ENCODE results near the gene RGS7.

RGS7 gene

GRCh38 chr1:241083285-241083684, 273.7 kb downstream of the RGS7 start:
- Histone ChIP-seq H3K36me3 (ENCODE audit: control insufficient read depth, insufficient read depth, low read length) (no peaks in the 10 kb centered on the region), H3K4me3 (ENCODE audit: low read depth, low read length) (no peak overlapping the region), H3K9ac (no peak overlapping the region), H3K4me1 (no peaks in the 10 kb centered on the region), H3K79me2 (no peaks in the 10 kb centered on the region), H3K9me3 (ENCODE audit: control insufficient read depth, low read length) (no peaks in the 10 kb centered on the region), H3K4me2 (ENCODE audit: low read length) (no peak overlapping the region), H3K27ac (no peak overlapping the region), H2AFZ (no peak overlapping the region), H3K27me3 (ENCODE audit: control insufficient read depth, insufficient read depth, low read length) (no peaks in the 10 kb centered on the region)
- TF ChIP-seq CTCF (IDR thresholded peaks at IDR 0.05), result no peak

DNA sequence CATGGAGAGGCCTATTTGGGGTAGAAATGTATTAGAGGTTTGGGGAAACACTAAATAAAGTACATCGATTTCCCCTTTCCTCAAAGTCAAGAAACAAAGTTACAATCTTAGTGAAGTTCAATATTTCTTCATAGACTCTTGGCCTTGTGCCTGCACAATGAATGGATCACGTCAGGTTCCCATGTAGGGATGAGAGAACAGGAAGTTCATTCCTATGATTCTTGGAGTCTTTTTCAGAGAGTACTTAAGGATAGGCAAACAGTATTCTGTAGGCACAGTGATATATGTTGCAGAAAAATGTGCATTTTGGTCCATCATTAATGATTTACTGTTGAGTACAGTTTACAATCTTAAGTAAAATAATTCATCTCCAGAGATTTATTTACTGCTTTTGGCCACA, 275.5 kb downstream of the RGS7 start:
- no peaks in the 10 kb centered on the region for H3K79me2 ChIP-seq
- TF ChIP-seq CTCF (IDR thresholded peaks at IDR 0.05), result no peak
- no peaks in the 10 kb centered on the region for H3K9me3 ChIP-seq (ENCODE audit: control insufficient read depth, low read length)
- H3K4me2 ChIP-seq (ENCODE audit: low read length), result no peak overlapping the region
- no peaks in the 10 kb centered on the region for H3K4me1 ChIP-seq
- no peak overlapping the region for H3K4me3 ChIP-seq (ENCODE audit: low read depth, low read length)
- H3K36me3 ChIP-seq (ENCODE audit: control insufficient read depth, insufficient read depth, low read length), result no peaks in the 10 kb centered on the region
- H3K27me3 ChIP-seq (ENCODE audit: control insufficient read depth, insufficient read depth, low read length), result no peaks in the 10 kb centered on the region
- H3K9ac ChIP-seq, result no peak overlapping the region
- no peak overlapping the region for H2AFZ ChIP-seq
- no peak overlapping the region for H3K27ac ChIP-seq

GRCh38 chr1:241079459-241079858, 277.5 kb downstream of the RGS7 start:
- no peaks in the 10 kb centered on the region for H3K79me2 ChIP-seq
- H2AFZ ChIP-seq, result no peak overlapping the region
- H3K4me1 ChIP-seq, result no peaks in the 10 kb centered on the region
- H3K4me3 ChIP-seq (ENCODE audit: low read depth, low read length), result no peak overlapping the region
- no peak overlapping the region for H3K27ac ChIP-seq
- H3K9me3 ChIP-seq (ENCODE audit: control insufficient read depth, low read length), result no peaks in the 10 kb centered on the region
- no peaks in the 10 kb centered on the region for H3K27me3 ChIP-seq (ENCODE audit: control insufficient read depth, insufficient read depth, low read length)
- no peak overlapping the region for H3K4me2 ChIP-seq (ENCODE audit: low read length)
- H3K36me3 ChIP-seq (ENCODE audit: control insufficient read depth, insufficient read depth, low read length), result no peaks in the 10 kb centered on the region
- H3K9ac ChIP-seq, result no peak overlapping the region
- TF ChIP-seq CTCF (IDR thresholded peaks at IDR 0.05), result no peak

- no peak overlapping the region for H3K9ac ChIP-seq
- H2AFZ ChIP-seq, result no peak overlapping the region
- no peak for TF ChIP-seq CTCF (IDR thresholded peaks at IDR 0.05)
- H3K27ac ChIP-seq, result no peak overlapping the region
- no peaks in the 10 kb centered on the region for H3K4me1 ChIP-seq
- no peaks in the 10 kb centered on the region for H3K36me3 ChIP-seq (ENCODE audit: control insufficient read depth, insufficient read depth, low read length)
- no peak overlapping the region for H3K4me2 ChIP-seq (ENCODE audit: low read length)
- H3K9me3 ChIP-seq (ENCODE audit: control insufficient read depth, low read length), result no peaks in the 10 kb centered on the region
- no peak overlapping the region for H3K4me3 ChIP-seq (ENCODE audit: low read depth, low read length)
- no peaks in the 10 kb centered on the region for H3K79me2 ChIP-seq
- no peaks in the 10 kb centered on the region for H3K27me3 ChIP-seq (ENCODE audit: control insufficient read depth, insufficient read depth, low read length)
Observed at GRCh38 chr1:241079047-241079446, 278.0 kb downstream of the RGS7 start.

DNA sequence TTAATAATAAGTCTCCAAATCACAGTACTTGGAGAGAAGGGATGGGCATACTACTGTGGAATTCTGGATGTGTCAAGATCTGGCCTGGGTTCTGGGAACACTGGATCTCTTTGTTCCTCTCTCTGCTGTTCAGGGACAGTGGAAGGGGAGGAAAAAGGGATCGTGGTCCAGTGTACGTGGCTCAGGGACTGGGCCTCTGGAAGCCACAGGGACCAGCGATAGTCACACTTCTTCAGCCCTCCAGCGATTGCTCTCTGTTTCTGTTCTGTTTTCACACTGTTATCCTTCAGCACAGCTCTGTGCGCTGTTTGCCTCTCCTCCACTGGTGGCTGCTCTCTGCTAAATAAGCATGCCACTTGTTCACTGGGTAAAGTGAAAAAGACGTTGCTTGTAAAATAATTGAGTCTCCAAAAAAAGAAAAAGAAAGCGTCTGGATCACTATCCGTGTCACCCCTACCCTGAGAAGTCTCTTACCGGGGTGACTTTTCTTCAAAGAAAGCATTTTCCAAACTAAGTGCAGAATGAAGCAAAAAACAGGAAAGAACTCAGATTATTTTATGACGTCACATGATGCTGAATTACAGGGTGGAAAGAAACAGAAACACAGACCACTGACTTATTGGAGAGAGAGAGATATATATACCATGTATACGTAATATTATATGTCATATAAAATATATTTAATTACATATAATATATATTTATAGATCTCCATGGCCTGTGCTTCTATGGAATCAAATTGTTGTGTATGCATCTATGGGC, 279.4 kb downstream of the RGS7 start:
- Histone ChIP-seq H3K4me2 (ENCODE audit: low read length) (no peak overlapping the region), H3K9me3 (ENCODE audit: control insufficient read depth, low read length) (no peaks in the 10 kb centered on the region), H3K4me3 (ENCODE audit: low read depth, low read length) (no peak overlapping the region), H3K79me2 (no peaks in the 10 kb centered on the region), H3K4me1 (no peaks in the 10 kb centered on the region), H3K27ac (no peak overlapping the region), H3K27me3 (ENCODE audit: control insufficient read depth, insufficient read depth, low read length) (no peaks in the 10 kb centered on the region), H3K36me3 (ENCODE audit: control insufficient read depth, insufficient read depth, low read length) (no peaks in the 10 kb centered on the region), H3K9ac (no peak overlapping the region), H2AFZ (no peak overlapping the region)
- no peak for TF ChIP-seq CTCF (IDR thresholded peaks at IDR 0.05)

All from parathyroid adenoma (tissue), 2 donors.